Measurements from ENCODE around the gene DUSP14.

Gene DUSP14

DNA sequence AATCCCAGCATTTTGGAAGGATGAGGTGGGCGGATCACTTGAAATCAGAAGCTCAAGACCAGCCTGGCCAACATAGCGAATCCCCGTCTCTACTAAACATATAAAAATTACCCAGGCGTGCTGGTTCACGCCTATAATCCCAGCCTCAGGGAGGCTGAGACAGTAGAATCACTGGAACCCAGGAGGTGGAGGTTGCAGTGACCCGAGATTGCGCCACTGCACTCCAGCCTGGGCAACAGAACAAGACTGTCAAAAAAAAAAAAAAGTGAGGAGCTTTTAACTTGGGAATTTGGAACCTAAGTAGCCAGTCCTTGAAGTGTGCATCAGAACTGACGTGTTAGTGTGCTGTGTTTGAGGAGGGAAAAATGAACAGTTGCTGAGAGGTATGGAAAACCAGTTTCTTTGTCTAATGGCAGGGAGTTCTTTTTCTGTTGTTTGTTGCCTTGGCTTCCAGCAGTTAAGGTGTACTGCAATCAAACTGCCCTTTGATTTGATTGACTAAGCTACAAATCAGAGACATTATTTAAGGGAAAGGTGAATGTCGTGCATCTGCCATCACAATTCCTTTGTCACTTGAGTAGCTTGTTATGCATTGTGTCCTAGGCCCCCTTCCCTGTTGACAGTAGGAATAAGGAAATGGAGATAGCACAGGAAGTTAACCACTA, 8.6 kb upstream of the DUSP14 start:
- H3K9me3 ChIP-seq (ENCODE audit: control insufficient read depth, low read length) = no peaks in the 10 kb centered on the region
- TF ChIP-seq, protein P1, sequence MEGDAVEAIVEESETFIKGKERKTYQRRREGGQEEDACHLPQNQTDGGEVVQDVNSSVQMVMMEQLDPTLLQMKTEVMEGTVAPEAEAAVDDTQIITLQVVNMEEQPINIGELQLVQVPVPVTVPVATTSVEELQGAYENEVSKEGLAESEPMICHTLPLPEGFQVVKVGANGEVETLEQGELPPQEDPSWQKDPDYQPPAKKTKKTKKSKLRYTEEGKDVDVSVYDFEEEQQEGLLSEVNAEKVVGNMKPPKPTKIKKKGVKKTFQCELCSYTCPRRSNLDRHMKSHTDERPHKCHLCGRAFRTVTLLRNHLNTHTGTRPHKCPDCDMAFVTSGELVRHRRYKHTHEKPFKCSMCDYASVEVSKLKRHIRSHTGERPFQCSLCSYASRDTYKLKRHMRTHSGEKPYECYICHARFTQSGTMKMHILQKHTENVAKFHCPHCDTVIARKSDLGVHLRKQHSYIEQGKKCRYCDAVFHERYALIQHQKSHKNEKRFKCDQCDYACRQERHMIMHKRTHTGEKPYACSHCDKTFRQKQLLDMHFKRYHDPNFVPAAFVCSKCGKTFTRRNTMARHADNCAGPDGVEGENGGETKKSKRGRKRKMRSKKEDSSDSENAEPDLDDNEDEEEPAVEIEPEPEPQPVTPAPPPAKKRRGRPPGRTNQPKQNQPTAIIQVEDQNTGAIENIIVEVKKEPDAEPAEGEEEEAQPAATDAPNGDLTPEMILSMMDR (IDR thresholded peaks at IDR 0.05) = no peak
- H3K27ac ChIP-seq = no peak overlapping the region
- no peaks in the 10 kb centered on the region for H3K36me3 ChIP-seq (ENCODE audit: control insufficient read depth, insufficient read depth, low read length)
- no peak overlapping the region for H3K4me2 ChIP-seq (ENCODE audit: low read length)
- no peaks in the 10 kb centered on the region for H3K27me3 ChIP-seq (ENCODE audit: control insufficient read depth, insufficient read depth, low read length)
- no peak overlapping the region for H3K9ac ChIP-seq
- no peaks in the 10 kb centered on the region for H3K79me2 ChIP-seq
- no peak overlapping the region for H2AFZ ChIP-seq
- H3K4me3 ChIP-seq (ENCODE audit: low read depth, low read length) = no peak overlapping the region
- no peaks in the 10 kb centered on the region for H3K4me1 ChIP-seq

DNA sequence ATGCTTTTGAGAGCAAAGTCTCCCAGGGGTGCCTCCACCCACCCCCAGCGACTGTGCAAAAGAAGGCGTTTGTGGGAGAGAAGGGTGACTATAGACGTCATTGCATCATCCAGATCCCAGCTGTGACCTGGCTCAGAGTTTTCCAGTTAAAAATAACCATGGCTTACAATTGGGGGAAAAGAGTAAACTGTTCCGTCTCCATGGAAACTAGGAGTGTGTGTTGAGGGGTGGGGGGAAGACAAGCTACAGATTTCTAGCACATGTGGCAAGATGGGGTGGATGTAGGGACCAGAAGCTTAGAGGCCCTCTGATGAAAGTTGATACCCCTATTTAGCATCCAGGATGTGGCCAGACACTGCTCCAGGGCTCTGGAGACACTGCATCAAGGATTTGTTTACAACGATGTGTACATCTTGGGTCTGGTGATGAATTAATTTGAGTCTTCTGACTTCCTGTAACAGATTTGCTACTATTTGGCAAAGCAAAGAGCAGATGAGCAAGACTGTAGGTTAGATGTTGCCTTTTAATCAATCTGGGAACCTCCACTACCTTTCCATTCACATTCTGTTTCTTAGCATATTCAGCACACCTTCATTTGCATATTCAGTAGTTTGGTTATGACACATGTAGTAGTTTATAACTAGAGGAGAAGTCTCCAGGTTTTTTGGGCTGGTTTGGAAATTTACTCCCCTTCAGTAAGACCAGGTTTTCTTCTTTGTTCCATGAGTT, 6.2 kb upstream of the DUSP14 start:
- no peak overlapping the region for H3K4me2 ChIP-seq (ENCODE audit: low read length)
- H3K27ac ChIP-seq = peak overlapping the region; percentile 22
- no peaks in the 10 kb centered on the region for H3K9me3 ChIP-seq (ENCODE audit: control insufficient read depth, low read length)
- no peak overlapping the region for H3K4me3 ChIP-seq (ENCODE audit: low read depth, low read length)
- H3K36me3 ChIP-seq (ENCODE audit: control insufficient read depth, insufficient read depth, low read length) = no peaks in the 10 kb centered on the region
- TF ChIP-seq, protein P1 (IDR thresholded peaks at IDR 0.05) = no peak
- H3K9ac ChIP-seq = no peak overlapping the region
- H3K79me2 ChIP-seq = no peaks in the 10 kb centered on the region
- H2AFZ ChIP-seq = no peak overlapping the region
- H3K27me3 ChIP-seq (ENCODE audit: control insufficient read depth, insufficient read depth, low read length) = no peaks in the 10 kb centered on the region
- peaks cover 8% of the 10 kb centered on the region for H3K4me1 ChIP-seq

DNA sequence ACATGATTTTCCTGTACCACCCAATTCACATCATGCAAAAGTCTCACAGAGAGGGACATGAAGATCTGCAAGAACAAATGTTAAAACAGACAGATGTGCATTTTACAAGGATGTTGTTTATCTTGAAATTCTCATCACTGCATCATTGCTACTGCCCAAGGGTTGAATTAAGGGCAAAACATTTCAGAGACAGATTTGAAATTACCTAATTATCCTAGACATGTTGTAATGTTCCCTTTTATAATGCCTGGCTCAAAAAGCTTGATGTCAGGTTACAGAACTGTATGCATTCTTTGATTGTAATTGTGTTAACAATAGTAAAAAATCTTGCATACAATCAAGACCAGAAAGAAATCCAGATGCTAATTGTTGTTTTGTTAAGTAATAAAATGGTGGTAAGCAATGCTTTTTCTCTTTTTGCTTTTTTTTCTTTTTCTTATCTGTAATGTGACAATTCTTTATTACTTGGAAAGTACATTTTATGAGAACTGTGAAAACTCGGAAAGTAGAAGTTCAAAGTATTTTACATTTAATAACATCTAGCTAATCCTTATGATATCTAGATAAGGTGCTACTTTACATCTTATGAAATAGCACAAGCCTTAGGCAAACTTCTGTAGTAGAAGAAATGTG, 3.6 kb upstream of the DUSP14 start:
- Histone ChIP-seq H3K36me3 (ENCODE audit: control insufficient read depth, insufficient read depth, low read length) (no peaks in the 10 kb centered on the region), H3K27me3 (ENCODE audit: control insufficient read depth, insufficient read depth, low read length) (no peaks in the 10 kb centered on the region), H3K79me2 (no peaks in the 10 kb centered on the region), H2AFZ (no peak overlapping the region), H3K4me1 (peaks cover 8% of the 10 kb centered on the region), H3K9me3 (ENCODE audit: control insufficient read depth, low read length) (no peaks in the 10 kb centered on the region), H3K4me3 (ENCODE audit: low read depth, low read length) (no peak overlapping the region), H3K27ac (no peak overlapping the region), H3K9ac (no peak overlapping the region), H3K4me2 (ENCODE audit: low read length) (no peak overlapping the region)
- TF ChIP-seq, protein P1 (IDR thresholded peaks at IDR 0.05) = no peak

DNA sequence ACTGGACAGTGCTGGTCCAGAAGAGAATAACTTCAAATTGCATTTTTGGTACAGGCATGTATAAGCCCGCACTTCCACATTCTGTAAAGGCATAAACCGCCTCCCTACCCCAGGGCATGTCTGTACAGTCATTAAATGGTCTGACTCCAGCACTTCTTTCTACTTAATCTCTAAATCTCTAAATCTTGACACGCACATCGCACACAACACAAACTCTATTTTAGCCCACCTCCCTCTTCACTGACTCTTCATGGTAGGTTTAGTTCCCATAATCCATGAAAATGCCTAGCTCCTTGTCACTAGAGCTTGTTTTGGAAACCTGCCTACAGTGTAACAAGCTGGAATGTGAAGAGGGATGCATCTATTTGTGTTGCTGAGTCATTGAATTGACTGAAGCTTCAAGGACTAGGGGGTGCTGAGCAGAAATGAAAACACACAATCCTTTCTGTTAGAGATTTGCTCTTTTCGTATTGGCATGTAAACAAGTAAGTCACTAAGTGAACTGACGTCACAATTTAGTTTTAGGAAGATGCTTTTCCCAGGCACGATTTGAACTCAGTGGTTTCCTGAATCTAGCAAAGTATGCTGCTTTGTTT, 1.6 kb upstream of the DUSP14 start:
- Histone ChIP-seq H3K9ac (no peak overlapping the region), H3K27ac (peak overlapping the region; percentile 91)

More for the DNA sequence above, 1.6 kb upstream of the DUSP14 start:
- H3K27me3 ChIP-seq (ENCODE audit: control insufficient read depth, insufficient read depth, low read length) = no peaks in the 10 kb centered on the region
- peak overlapping the region; percentile 96 for H3K4me2 ChIP-seq (ENCODE audit: low read length)
- TF ChIP-seq, protein P1 (IDR thresholded peaks at IDR 0.05) = no peak
- H3K4me1 ChIP-seq = peaks cover 8% of the 10 kb centered on the region
- H3K79me2 ChIP-seq = no peaks in the 10 kb centered on the region
- no peaks in the 10 kb centered on the region for H3K36me3 ChIP-seq (ENCODE audit: control insufficient read depth, insufficient read depth, low read length)
- H3K9me3 ChIP-seq (ENCODE audit: control insufficient read depth, low read length) = no peaks in the 10 kb centered on the region
- H2AFZ ChIP-seq = peak overlapping the region; percentile 98
- peak overlapping the region; percentile 75 for H3K4me3 ChIP-seq (ENCODE audit: low read depth, low read length)

Measured in parathyroid adenoma (tissue), 2 donors.